Calu3 (cell line): ENCODE data around the gene NBPF3. TPM values are rescaled to one million over a fixed set of nuclear protein-coding genes. Genes with fewer than 3 reads are reported as not detected.

Source experiments
- BruUV-seq: library from RNA; stranded (reverse); fragments of 400-500 nt; replicated peaks from 2 replicates; lab custom pipeline; 2021; lab: Mats Ljungman, UMichigan
- CTCF ChIA-PET: fragments of 300-600 bp; sonication (Branson Sonifier 250); formaldehyde crosslinking; loops from one replicate; lab custom pipeline; 2022; ENCODE audit warnings: antibody characterized with exemption; lab: Charles Lee
- DNase-seq: peaks from one replicate; pipeline ENCODE4 v3.0.0; 2022
- H3K27ac Mint-ChIP-seq: one replicate; pipeline ENCODE4 v1.8.0; 2022; ENCODE audit warnings: mixed read lengths; ENCODE audit not compliant: unreplicated experiment
- H3K27me3 Mint-ChIP-seq: one replicate; pipeline ENCODE4 v1.8.0; 2022; ENCODE audit warnings: mixed read lengths; ENCODE audit not compliant: unreplicated experiment
- H3K36me3 Mint-ChIP-seq: one replicate; pipeline ENCODE4 v1.8.0; 2022; ENCODE audit warnings: mild to moderate bottlenecking, moderate library complexity, mixed read lengths; ENCODE audit not compliant: insufficient read depth, unreplicated experiment
- H3K4me1 Mint-ChIP-seq: one replicate; pipeline ENCODE4 v1.8.0; 2022; ENCODE audit warnings: mild to moderate bottlenecking, low read depth, mixed read lengths; ENCODE audit not compliant: unreplicated experiment
- H3K4me3 Mint-ChIP-seq: one replicate; pipeline ENCODE4 v1.8.0; 2022; ENCODE audit warnings: mild to moderate bottlenecking, low read depth, moderate library complexity, mixed read lengths; ENCODE audit not compliant: unreplicated experiment
- H3K9me3 Mint-ChIP-seq: one replicate; pipeline ENCODE4 v1.8.0; 2022; ENCODE audit warnings: low read depth, mixed read lengths; ENCODE audit not compliant: unreplicated experiment
- intact Hi-C: fragments of 100-400 bp; cut with micrococcal nuclease; formaldehyde crosslinking; loops from one replicate; pipeline ENCODE4 v1.10.0; 2022; ENCODE audit not compliant: unreplicated experiment
- total RNA-seq: library from RNA; stranded (reverse); gene quantifications from 2 replicates; pipeline ENCODE4 v1.2.3, GENCODE V29; 2022
- TF ChIP-seq, protein P1 (sequence below): fragments of 200-600 bp; IDR thresholded peaks from one replicate; pipeline ENCODE4 v1.8.0; 2022; ENCODE audit warnings: antibody characterized with exemption; ENCODE audit not compliant: unreplicated experiment

NBPF3 gene
- total RNA-seq, 1 experiment from 2014 or later, result 6.9 TPM

DNA sequence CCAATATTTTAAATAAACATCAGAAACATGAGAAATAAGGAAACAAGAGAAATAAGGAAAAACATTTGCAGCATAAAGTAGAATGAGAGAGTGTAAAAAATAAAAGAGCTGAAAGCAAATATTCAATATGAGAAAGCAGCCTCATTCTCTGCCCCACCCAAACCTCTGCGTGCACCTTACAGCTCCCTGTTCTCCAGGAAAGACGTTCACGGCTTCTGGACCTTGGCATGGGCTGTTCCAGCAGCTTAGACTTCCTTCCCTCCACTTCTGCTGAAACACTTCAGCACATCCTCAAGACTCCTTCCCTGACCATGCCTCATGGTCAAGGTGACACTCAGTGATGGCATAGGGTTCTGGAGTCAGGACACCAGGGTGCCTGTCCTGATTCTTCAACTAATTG lies 92.6 kb downstream of the NBPF3 start:
- CTCF ChIA-PET, result interaction anchor here (0.5 to 1.8 kb wide), 4 partner anchors 14 to 162 kb away, joined by 3 to 4 read pairs (median 3); no protein-coding TSS in a partner anchor
- no peak overlapping the region for H3K4me3 Mint-ChIP-seq

DNA sequence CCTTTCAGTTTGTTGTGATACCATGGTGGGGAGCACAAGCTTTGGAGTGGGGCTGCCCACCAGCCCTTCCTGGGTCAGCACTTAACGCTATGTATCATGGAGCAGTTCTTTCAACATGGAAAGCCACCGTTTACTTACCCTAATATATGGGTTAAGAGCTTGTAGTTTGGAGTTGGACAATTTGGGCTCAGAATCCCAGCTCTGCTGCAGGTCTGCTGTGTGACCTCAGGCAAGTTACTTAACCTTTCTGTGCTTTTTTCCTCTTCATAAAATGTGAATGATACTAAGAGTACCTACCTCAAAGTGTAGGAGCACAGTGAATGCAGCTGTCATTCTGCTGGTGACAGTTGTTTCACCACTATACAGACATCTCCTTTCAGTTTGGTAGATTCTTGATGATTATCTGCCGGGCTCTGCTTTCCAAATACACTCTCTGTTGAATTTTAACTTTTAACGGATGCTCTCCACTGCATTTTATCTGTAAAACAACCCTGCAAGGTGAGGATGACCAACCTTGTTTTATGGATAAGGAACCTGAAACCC lies 93.1 kb downstream of the NBPF3 start:
- no peak overlapping the region for H3K4me3 Mint-ChIP-seq
- TF ChIP-seq, protein P1, sequence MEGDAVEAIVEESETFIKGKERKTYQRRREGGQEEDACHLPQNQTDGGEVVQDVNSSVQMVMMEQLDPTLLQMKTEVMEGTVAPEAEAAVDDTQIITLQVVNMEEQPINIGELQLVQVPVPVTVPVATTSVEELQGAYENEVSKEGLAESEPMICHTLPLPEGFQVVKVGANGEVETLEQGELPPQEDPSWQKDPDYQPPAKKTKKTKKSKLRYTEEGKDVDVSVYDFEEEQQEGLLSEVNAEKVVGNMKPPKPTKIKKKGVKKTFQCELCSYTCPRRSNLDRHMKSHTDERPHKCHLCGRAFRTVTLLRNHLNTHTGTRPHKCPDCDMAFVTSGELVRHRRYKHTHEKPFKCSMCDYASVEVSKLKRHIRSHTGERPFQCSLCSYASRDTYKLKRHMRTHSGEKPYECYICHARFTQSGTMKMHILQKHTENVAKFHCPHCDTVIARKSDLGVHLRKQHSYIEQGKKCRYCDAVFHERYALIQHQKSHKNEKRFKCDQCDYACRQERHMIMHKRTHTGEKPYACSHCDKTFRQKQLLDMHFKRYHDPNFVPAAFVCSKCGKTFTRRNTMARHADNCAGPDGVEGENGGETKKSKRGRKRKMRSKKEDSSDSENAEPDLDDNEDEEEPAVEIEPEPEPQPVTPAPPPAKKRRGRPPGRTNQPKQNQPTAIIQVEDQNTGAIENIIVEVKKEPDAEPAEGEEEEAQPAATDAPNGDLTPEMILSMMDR, result no peak
- intact Hi-C loops, result no loop called here
- no peaks in the 10 kb centered on the region for H3K4me1 Mint-ChIP-seq
- H3K27ac Mint-ChIP-seq, result no peak overlapping the region
- no peaks in the 10 kb centered on the region for H3K9me3 Mint-ChIP-seq
- no TSS peak for BruUV-seq
- no peaks in the 10 kb centered on the region for H3K36me3 Mint-ChIP-seq
- CTCF ChIA-PET, result interaction anchor here (0.5 to 1.8 kb wide), 5 partner anchors 14 to 494 kb away, joined by 3 to 4 read pairs (median 3); no protein-coding TSS in a partner anchor
- peaks cover 40% of the 10 kb centered on the region for H3K27me3 Mint-ChIP-seq
- DNase-seq, result no peak

More for the DNA sequence above, 92.6 kb downstream of the NBPF3 start:
- DNase-seq, result no peak
- Mint-ChIP-seq H3K4me1 (no peaks in the 10 kb centered on the region), H3K36me3 (no peaks in the 10 kb centered on the region), H3K27me3 (peaks cover 34% of the 10 kb centered on the region), H3K27ac (no peak overlapping the region), H3K9me3 (no peaks in the 10 kb centered on the region)
- BruUV-seq, result no TSS peak
- intact Hi-C loops, result no loop called here
- TF ChIP-seq, protein P1, result no peak

DNA sequence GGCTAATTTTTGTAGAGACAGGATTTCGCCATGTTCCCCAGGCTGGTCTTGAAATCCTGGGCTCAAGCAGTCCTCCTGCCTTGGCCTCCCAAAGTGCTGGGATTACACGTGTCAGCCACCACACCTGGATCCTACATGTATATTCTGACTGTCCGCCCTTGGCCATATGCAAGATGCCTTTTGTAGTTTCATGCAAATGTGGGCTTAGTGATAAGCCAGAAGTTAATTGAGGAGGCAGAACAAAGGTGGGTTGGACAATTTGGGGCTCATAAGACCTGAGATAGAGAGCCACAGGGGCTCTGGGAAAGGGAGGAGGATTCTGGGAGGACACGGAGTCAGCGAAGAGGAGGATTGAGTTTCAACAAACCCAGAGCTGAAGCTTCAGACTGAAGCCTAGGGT lies 94.2 kb downstream of the NBPF3 start:
- no peaks in the 10 kb centered on the region for H3K4me1 Mint-ChIP-seq
- H3K4me3 Mint-ChIP-seq, result no peak overlapping the region
- CTCF ChIA-PET, result no interaction called here
- H3K27me3 Mint-ChIP-seq, result peaks cover 51% of the 10 kb centered on the region
- no peaks in the 10 kb centered on the region for H3K36me3 Mint-ChIP-seq
- DNase-seq, result no peak
- BruUV-seq, result no TSS peak
- TF ChIP-seq, protein P1, result no peak
- intact Hi-C loops, result no loop called here
- no peak overlapping the region for H3K27ac Mint-ChIP-seq
- no peaks in the 10 kb centered on the region for H3K9me3 Mint-ChIP-seq

Other genes with a start within 250 kb of the NBPF3 start
- 83.0 and 101 TPM in 2 replicates for gene ECE1, start 149.7 kb upstream of the NBPF3 start, total RNA-seq
- gene ALPL, start 69.3 kb downstream of the NBPF3 start, total RNA-seq, result 0.31 and 0.93 TPM in 2 replicates
- gene RAP1GAP, start 229.2 kb downstream of the NBPF3 start, total RNA-seq, result 23.8 and 26.8 TPM in 2 replicates